ENCODE data around the gene SLC25A21.

The SLC25A21 gene

GRCh38 chr14:36751106-36751505 lies 421.3 kb downstream of the SLC25A21 start:
- H3K4me3 ChIP-seq (ENCODE audit: insufficient read depth, low read depth, low read length, poor library complexity, severe bottlenecking): no peak overlapping the region
- no peak overlapping the region for H3K27ac ChIP-seq (ENCODE audit: insufficient read depth, low read length, poor library complexity, severe bottlenecking)
- H3K9me3 ChIP-seq (ENCODE audit: control insufficient read depth, low read length): no peaks in the 10 kb centered on the region
- no peaks in the 10 kb centered on the region for H3K36me3 ChIP-seq (ENCODE audit: control insufficient read depth, insufficient read depth, low read length)
- no peaks in the 10 kb centered on the region for H3K4me1 ChIP-seq (ENCODE audit: control insufficient read depth, insufficient read depth, low read length, poor library complexity, severe bottlenecking)
- H3K27me3 ChIP-seq (replicated peaks; ENCODE audit: control insufficient read depth, insufficient read depth, low read length, poor library complexity, severe bottlenecking): no peaks in the 10 kb centered on the region
- DNase-seq: no peak

GRCh38 chr14:36750244-36750643 lies 422.2 kb downstream of the SLC25A21 start:
- no peak overlapping the region for H3K4me3 ChIP-seq (ENCODE audit: insufficient read depth, low read depth, low read length, poor library complexity, severe bottlenecking)
- no peak overlapping the region for H3K27ac ChIP-seq (ENCODE audit: insufficient read depth, low read length, poor library complexity, severe bottlenecking)
- H3K36me3 ChIP-seq (ENCODE audit: control insufficient read depth, insufficient read depth, low read length): no peaks in the 10 kb centered on the region
- no peaks in the 10 kb centered on the region for H3K4me1 ChIP-seq (ENCODE audit: control insufficient read depth, insufficient read depth, low read length, poor library complexity, severe bottlenecking)
- H3K27me3 ChIP-seq (replicated peaks; ENCODE audit: control insufficient read depth, insufficient read depth, low read length, poor library complexity, severe bottlenecking): no peaks in the 10 kb centered on the region
- no peak for DNase-seq
- no peaks in the 10 kb centered on the region for H3K9me3 ChIP-seq (ENCODE audit: control insufficient read depth, low read length)

- Histone ChIP-seq H3K4me1 (ENCODE audit: control insufficient read depth, insufficient read depth, low read length, poor library complexity, severe bottlenecking) (no peaks in the 10 kb centered on the region), H3K4me3 (ENCODE audit: insufficient read depth, low read depth, low read length, poor library complexity, severe bottlenecking) (no peak overlapping the region), H3K9me3 (ENCODE audit: control insufficient read depth, low read length) (no peaks in the 10 kb centered on the region), H3K27ac (ENCODE audit: insufficient read depth, low read length, poor library complexity, severe bottlenecking) (no peak overlapping the region), H3K36me3 (ENCODE audit: control insufficient read depth, insufficient read depth, low read length) (no peaks in the 10 kb centered on the region), H3K27me3 (replicated peaks; ENCODE audit: control insufficient read depth, insufficient read depth, low read length, poor library complexity, severe bottlenecking) (no peaks in the 10 kb centered on the region)
- no peak for DNase-seq
These were observed 423.7 kb downstream of the SLC25A21 start for GRCh38 chr14:36748610-36749213.

- no peaks in the 10 kb centered on the region for H3K4me1 ChIP-seq (ENCODE audit: control insufficient read depth, insufficient read depth, low read length, poor library complexity, severe bottlenecking)
- H3K27ac ChIP-seq (ENCODE audit: insufficient read depth, low read length, poor library complexity, severe bottlenecking): no peak overlapping the region
- no peaks in the 10 kb centered on the region for H3K9me3 ChIP-seq (ENCODE audit: control insufficient read depth, low read length)
- no peaks in the 10 kb centered on the region for H3K36me3 ChIP-seq (ENCODE audit: control insufficient read depth, insufficient read depth, low read length)
- H3K27me3 ChIP-seq (replicated peaks; ENCODE audit: control insufficient read depth, insufficient read depth, low read length, poor library complexity, severe bottlenecking): no peaks in the 10 kb centered on the region
- no peak for DNase-seq
- no peak overlapping the region for H3K4me3 ChIP-seq (ENCODE audit: insufficient read depth, low read depth, low read length, poor library complexity, severe bottlenecking)
These were observed 424.8 kb downstream of the SLC25A21 start for GRCh38 chr14:36747411-36748184.

GRCh38 chr14:36746872-36747271 lies 425.5 kb downstream of the SLC25A21 start:
- no peak for DNase-seq
- no peaks in the 10 kb centered on the region for H3K4me1 ChIP-seq (ENCODE audit: control insufficient read depth, insufficient read depth, low read length, poor library complexity, severe bottlenecking)
- H3K36me3 ChIP-seq (ENCODE audit: control insufficient read depth, insufficient read depth, low read length): no peaks in the 10 kb centered on the region
- no peak overlapping the region for H3K4me3 ChIP-seq (ENCODE audit: insufficient read depth, low read depth, low read length, poor library complexity, severe bottlenecking)
- no peaks in the 10 kb centered on the region for H3K27me3 ChIP-seq (replicated peaks; ENCODE audit: control insufficient read depth, insufficient read depth, low read length, poor library complexity, severe bottlenecking)
- no peaks in the 10 kb centered on the region for H3K9me3 ChIP-seq (ENCODE audit: control insufficient read depth, low read length)
- H3K27ac ChIP-seq (ENCODE audit: insufficient read depth, low read length, poor library complexity, severe bottlenecking): no peak overlapping the region

GRCh38 chr14:36741858-36742257 lies 430.5 kb downstream of the SLC25A21 start:
- no peaks in the 10 kb centered on the region for H3K9me3 ChIP-seq (ENCODE audit: control insufficient read depth, low read length)
- no peaks in the 10 kb centered on the region for H3K36me3 ChIP-seq (ENCODE audit: control insufficient read depth, insufficient read depth, low read length)
- H3K27ac ChIP-seq (ENCODE audit: insufficient read depth, low read length, poor library complexity, severe bottlenecking): no peak overlapping the region
- H3K27me3 ChIP-seq (replicated peaks; ENCODE audit: control insufficient read depth, insufficient read depth, low read length, poor library complexity, severe bottlenecking): no peaks in the 10 kb centered on the region
- no peaks in the 10 kb centered on the region for H3K4me1 ChIP-seq (ENCODE audit: control insufficient read depth, insufficient read depth, low read length, poor library complexity, severe bottlenecking)
- DNase-seq: no peak
- no peak overlapping the region for H3K4me3 ChIP-seq (ENCODE audit: insufficient read depth, low read depth, low read length, poor library complexity, severe bottlenecking)

- no peak for DNase-seq
- no peaks in the 10 kb centered on the region for H3K36me3 ChIP-seq (ENCODE audit: control insufficient read depth, insufficient read depth, low read length)
These were observed 434.1 kb downstream of the SLC25A21 start for GRCh38 chr14:36738269-36738668.

GRCh38 chr14:36726128-36726527 lies 446.3 kb downstream of the SLC25A21 start:
- H3K4me1 ChIP-seq (ENCODE audit: control insufficient read depth, insufficient read depth, low read length, poor library complexity, severe bottlenecking): no peaks in the 10 kb centered on the region
- no peaks in the 10 kb centered on the region for H3K36me3 ChIP-seq (ENCODE audit: control insufficient read depth, insufficient read depth, low read length)
- no peaks in the 10 kb centered on the region for H3K27me3 ChIP-seq (replicated peaks; ENCODE audit: control insufficient read depth, insufficient read depth, low read length, poor library complexity, severe bottlenecking)
- H3K9me3 ChIP-seq (ENCODE audit: control insufficient read depth, low read length): no peaks in the 10 kb centered on the region
- no peak for DNase-seq
- no peak overlapping the region for H3K4me3 ChIP-seq (ENCODE audit: insufficient read depth, low read depth, low read length, poor library complexity, severe bottlenecking)
- H3K27ac ChIP-seq (ENCODE audit: insufficient read depth, low read length, poor library complexity, severe bottlenecking): no peak overlapping the region

More at GRCh38 chr14:36738269-36738668, 434.1 kb downstream of the SLC25A21 start:
- H3K27me3 ChIP-seq (replicated peaks; ENCODE audit: control insufficient read depth, insufficient read depth, low read length, poor library complexity, severe bottlenecking): no peaks in the 10 kb centered on the region
- H3K4me3 ChIP-seq (ENCODE audit: insufficient read depth, low read depth, low read length, poor library complexity, severe bottlenecking): no peak overlapping the region
- H3K4me1 ChIP-seq (ENCODE audit: control insufficient read depth, insufficient read depth, low read length, poor library complexity, severe bottlenecking): no peaks in the 10 kb centered on the region
- H3K9me3 ChIP-seq (ENCODE audit: control insufficient read depth, low read length): no peaks in the 10 kb centered on the region
- H3K27ac ChIP-seq (ENCODE audit: insufficient read depth, low read length, poor library complexity, severe bottlenecking): no peak overlapping the region

GRCh38 chr14:36724162-36724561 lies 448.2 kb downstream of the SLC25A21 start:
- H3K27ac ChIP-seq (ENCODE audit: insufficient read depth, low read length, poor library complexity, severe bottlenecking): no peak overlapping the region
- no peak overlapping the region for H3K4me3 ChIP-seq (ENCODE audit: insufficient read depth, low read depth, low read length, poor library complexity, severe bottlenecking)
- no peaks in the 10 kb centered on the region for H3K27me3 ChIP-seq (replicated peaks; ENCODE audit: control insufficient read depth, insufficient read depth, low read length, poor library complexity, severe bottlenecking)
- no peaks in the 10 kb centered on the region for H3K4me1 ChIP-seq (ENCODE audit: control insufficient read depth, insufficient read depth, low read length, poor library complexity, severe bottlenecking)
- H3K36me3 ChIP-seq (ENCODE audit: control insufficient read depth, insufficient read depth, low read length): no peaks in the 10 kb centered on the region
- no peaks in the 10 kb centered on the region for H3K9me3 ChIP-seq (ENCODE audit: control insufficient read depth, low read length)
- DNase-seq: no peak

GRCh38 chr14:36723530-36723929 lies 448.9 kb downstream of the SLC25A21 start:
- no peaks in the 10 kb centered on the region for H3K4me1 ChIP-seq (ENCODE audit: control insufficient read depth, insufficient read depth, low read length, poor library complexity, severe bottlenecking)
- no peak for DNase-seq

More at GRCh38 chr14:36723530-36723929, 448.9 kb downstream of the SLC25A21 start:
- Histone ChIP-seq H3K27me3 (replicated peaks; ENCODE audit: control insufficient read depth, insufficient read depth, low read length, poor library complexity, severe bottlenecking) (no peaks in the 10 kb centered on the region), H3K36me3 (ENCODE audit: control insufficient read depth, insufficient read depth, low read length) (no peaks in the 10 kb centered on the region), H3K27ac (ENCODE audit: insufficient read depth, low read length, poor library complexity, severe bottlenecking) (no peak overlapping the region), H3K9me3 (ENCODE audit: control insufficient read depth, low read length) (no peaks in the 10 kb centered on the region), H3K4me3 (ENCODE audit: insufficient read depth, low read depth, low read length, poor library complexity, severe bottlenecking) (no peak overlapping the region)

Measured in effector memory CD4-positive, alpha-beta T cell (primary cell).